Lower lobe of right lung (tissue), 2 donors: ENCODE measurements around the gene RHOG. TPM values are rescaled to one million over a fixed set of nuclear protein-coding genes. Genes with fewer than 3 reads are reported as not detected.

Experiments used
- ATAC-seq, 2 donors: fragments of 200-7000 bp; cut with Tn5 transposase; one replicate each; pipeline ENCODE4 v1.9.1; 2020 to 2022; ENCODE audit warnings: mild to moderate bottlenecking in 2 of 2, moderate library complexity in 2 of 2
- DNase-seq: peaks from one replicate; pipeline ENCODE4 v3.0.0-alpha.2; 2020
- H3K27ac ChIP-seq: fragments of 200-600 bp; one replicate; pipeline ENCODE4 v1.8.0; 2022
- H3K27me3 ChIP-seq: fragments of 200-600 bp; one replicate; pipeline ENCODE4 v1.8.0; 2022; ENCODE audit warnings: low read depth
- H3K36me3 ChIP-seq: fragments of 200-600 bp; one replicate; pipeline ENCODE4 v1.8.0; 2022; ENCODE audit warnings: mild to moderate bottlenecking
- H3K4me1 ChIP-seq: fragments of 200-600 bp; one replicate; pipeline ENCODE4 v1.8.0; 2022
- H3K4me3 ChIP-seq: fragments of 200-600 bp; one replicate; pipeline ENCODE4 v1.8.0; 2022; ENCODE audit warnings: mild to moderate bottlenecking
- H3K9me3 ChIP-seq: fragments of 200-600 bp; one replicate; pipeline ENCODE4 v1.8.0; 2022
- intact Hi-C: fragments of 100-400 bp; cut with DNase I; formaldehyde crosslinking; loops from one replicate; pipeline ENCODE4 v1.11.0; 2022
- total RNA-seq: library from RNA; stranded (reverse); fragmentation: NEBNext Ultra II Directional; extraction: Animal tissue kit (Norgen Biotek cat#: 25700); gene quantifications from one replicate; pipeline ENCODE4 v1.2.1, GENCODE V29; 2021
- TF ChIP-seq, protein P1 (sequence below): fragments of 200-600 bp; IDR thresholded peaks from one replicate; pipeline ENCODE4 v1.8.0; 2022; ENCODE audit warnings: antibody characterized with exemption, mild to moderate bottlenecking
- donor health status: DM: no; HTN: yes; CAD: no; lungs with severe emphysema.

RHOG gene
- total RNA-seq, 1 donor from 2014 or later: 86.5 TPM

DNA sequence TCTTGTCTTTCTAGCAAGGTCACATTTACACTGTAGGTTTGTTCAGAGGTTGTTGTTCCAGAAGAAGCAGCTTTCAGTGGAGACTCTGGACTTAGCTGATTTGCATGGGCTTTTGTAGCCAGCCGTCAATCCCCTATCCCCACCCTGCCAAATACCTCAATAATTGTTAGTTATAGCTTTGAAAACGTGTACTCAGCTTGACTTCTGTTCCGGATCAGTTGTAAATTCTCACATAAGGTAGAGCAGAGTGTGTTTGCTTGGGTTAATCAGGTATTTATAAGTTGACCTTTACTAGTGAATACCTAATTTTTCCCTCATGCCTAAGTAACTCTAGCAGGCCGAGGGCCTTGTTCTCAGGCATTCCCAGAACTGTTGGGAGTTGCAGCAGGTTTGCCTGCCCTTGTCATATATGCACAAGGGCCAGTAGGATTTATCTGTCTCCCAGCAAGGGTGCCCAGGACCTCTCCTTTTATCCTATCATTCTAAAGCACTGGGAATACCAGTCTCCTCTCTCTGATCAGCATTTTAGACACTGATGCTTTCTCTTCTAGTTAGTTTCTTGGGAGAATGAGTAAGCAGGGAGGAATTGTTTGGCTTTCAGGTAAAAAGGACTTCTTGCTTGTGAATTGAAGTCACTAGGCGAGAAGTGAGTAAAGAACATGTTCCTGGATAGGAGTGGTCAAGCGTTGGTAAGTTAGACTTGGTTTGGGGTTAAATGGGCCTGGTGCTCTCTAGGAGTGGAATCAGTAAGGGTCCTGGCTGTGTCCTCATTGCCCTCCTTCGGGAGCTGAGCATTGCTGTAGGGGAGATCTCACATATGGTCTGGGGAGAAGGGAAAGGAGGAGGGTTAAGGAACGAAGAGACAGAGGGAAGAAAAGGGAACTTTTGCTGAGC, 36.9 kb upstream of the RHOG start:
- ATAC-seq (peak in 1 of 2 donors; percentile 38), DNase-seq (no peak)
- intact Hi-C loops: no loop called here
- Histone ChIP-seq H3K4me1 (peaks cover 30% of the 10 kb centered on the region), H3K27ac (no peak overlapping the region), H3K36me3 (no peaks in the 10 kb centered on the region), H3K4me3 (no peak overlapping the region), H3K27me3 (no peaks in the 10 kb centered on the region), H3K9me3 (no peaks in the 10 kb centered on the region)
- TF ChIP-seq, protein P1, sequence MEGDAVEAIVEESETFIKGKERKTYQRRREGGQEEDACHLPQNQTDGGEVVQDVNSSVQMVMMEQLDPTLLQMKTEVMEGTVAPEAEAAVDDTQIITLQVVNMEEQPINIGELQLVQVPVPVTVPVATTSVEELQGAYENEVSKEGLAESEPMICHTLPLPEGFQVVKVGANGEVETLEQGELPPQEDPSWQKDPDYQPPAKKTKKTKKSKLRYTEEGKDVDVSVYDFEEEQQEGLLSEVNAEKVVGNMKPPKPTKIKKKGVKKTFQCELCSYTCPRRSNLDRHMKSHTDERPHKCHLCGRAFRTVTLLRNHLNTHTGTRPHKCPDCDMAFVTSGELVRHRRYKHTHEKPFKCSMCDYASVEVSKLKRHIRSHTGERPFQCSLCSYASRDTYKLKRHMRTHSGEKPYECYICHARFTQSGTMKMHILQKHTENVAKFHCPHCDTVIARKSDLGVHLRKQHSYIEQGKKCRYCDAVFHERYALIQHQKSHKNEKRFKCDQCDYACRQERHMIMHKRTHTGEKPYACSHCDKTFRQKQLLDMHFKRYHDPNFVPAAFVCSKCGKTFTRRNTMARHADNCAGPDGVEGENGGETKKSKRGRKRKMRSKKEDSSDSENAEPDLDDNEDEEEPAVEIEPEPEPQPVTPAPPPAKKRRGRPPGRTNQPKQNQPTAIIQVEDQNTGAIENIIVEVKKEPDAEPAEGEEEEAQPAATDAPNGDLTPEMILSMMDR: no peak

DNA sequence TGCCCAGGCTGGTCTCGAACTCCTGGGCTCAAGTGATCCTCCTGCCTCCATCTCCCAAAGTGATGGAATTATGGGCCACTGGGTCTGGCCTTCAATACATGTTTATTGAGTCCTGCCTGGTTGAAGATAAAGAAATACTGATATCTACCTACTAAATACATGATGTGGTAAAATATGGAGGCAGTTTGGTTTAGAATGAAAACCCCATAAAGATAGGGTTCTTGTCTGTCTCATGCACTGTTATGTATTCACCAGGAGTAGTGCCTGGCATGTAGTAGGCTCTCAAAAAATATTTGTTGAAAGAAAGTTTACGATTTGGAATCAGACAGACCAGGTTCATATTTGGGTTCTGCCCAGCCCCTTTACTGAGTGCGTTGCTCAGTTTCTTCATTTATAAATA, 35.9 kb upstream of the RHOG start:
- Histone ChIP-seq H3K4me3 (no peak overlapping the region), H3K36me3 (no peaks in the 10 kb centered on the region), H3K27ac (no peak overlapping the region), H3K9me3 (no peaks in the 10 kb centered on the region), H3K4me1 (peaks cover 35% of the 10 kb centered on the region), H3K27me3 (no peaks in the 10 kb centered on the region)
- TF ChIP-seq, protein P1: no peak
- intact Hi-C loops: no loop called here
- DNase-seq (no peak), ATAC-seq (no peak)

DNA sequence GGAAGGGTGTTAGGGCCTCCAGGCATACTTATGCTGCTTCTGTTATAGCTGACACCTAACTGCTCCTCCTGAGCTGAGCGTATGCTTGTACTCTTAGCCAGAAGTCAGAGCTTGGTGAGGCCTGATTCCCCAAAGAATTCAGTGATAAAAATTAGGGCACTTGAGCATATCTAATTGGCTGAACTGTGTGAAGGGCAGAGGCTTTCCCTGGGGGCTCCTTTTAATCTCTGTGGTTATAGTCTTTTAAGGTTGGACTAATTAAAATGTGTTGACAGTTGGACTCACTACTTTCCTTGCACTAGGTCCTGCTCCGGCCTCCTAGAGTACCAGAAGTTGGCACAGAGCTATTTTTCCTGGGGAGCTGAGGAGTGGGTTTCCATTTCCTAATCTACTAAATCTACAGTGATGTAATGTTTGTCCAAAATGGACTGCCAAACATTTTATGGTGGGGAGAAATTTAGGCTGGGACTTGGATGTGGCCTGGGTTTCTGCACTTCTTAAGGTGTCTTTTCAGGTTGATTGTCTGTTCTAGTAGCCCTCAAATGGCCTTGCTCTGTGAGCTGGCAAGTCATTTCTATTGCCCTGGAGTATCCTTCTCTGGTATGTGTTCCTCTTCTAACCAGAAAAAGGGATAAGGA, 33.1 kb upstream of the RHOG start:
- peaks cover 26% of the 10 kb centered on the region for H3K4me1 ChIP-seq
- no peaks in the 10 kb centered on the region for H3K9me3 ChIP-seq
- intact Hi-C loops: no loop called here
- no peak overlapping the region for H3K27ac ChIP-seq
- H3K27me3 ChIP-seq: no peaks in the 10 kb centered on the region
- no peak overlapping the region for H3K4me3 ChIP-seq
- H3K36me3 ChIP-seq: no peaks in the 10 kb centered on the region
- ATAC-seq: no peak
- TF ChIP-seq, protein P1: no peak
- no peak for DNase-seq

DNA sequence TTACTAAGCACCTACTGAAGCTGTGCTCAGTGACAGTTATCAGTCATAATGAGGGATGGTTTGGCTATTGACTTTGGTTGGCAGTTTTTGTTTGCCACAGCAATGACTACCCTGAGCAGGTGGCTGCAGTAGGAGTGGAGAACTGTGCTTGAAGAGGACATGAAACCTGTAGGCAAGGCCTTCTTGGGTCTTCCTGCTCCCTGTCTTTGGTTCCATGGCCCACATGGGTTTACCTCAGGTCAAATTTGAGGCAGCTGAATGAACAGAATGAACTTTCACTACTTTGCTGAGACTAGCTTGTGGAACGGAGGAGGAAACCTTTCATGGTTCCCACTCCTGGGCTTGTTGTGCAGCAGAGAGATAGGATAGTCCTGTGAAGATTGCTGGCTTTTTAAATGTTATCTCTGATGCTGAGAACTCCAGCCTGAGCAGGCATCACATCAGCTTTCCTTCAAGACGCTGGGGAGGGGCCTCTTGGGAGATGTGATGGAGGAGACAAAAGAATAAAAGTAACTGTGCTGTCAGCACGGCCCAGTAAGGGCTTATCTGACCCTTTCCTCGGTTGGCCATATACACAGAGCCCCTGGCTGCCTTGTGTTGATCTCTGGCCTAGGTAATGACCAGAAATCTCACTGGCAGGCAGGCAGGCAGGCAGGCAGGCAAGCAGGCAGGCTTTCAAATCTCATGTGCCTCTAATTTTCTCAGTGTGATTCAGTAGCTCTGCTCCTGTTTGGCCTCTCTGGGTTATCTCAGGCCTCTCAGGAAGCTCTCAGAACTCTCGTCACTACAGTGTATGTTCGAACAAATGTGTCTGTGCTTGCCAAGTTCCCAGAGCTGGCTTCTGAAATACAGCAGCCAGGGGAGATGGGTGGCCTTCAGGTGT, 26.7 kb upstream of the RHOG start:
- no peak for DNase-seq

DNA sequence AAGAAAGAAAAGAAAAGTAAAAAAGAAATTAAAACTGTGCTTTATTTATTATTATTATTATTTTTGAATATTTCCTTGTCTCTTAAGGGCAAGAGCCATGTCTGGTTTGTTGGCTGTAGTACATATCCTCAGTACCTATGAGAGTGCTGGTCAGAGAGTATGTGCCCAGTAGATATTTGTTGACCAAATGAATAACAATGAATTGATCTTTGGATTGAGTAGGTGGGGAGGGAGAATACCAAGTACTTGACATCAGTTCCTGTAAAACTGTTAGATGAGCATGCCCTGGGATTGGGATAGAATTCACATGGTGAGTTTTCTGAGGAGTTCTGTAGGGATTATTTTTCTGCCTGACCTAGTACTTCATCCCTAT, 26.1 kb upstream of the RHOG start:
- no peak for ATAC-seq
- intact Hi-C loops: no loop called here
- DNase-seq: no peak
- no peak overlapping the region for H3K4me3 ChIP-seq
- no peaks in the 10 kb centered on the region for H3K36me3 ChIP-seq
- peaks cover 58% of the 10 kb centered on the region for H3K4me1 ChIP-seq
- TF ChIP-seq, protein P1: no peak
- H3K9me3 ChIP-seq: no peaks in the 10 kb centered on the region
- H3K27me3 ChIP-seq: no peaks in the 10 kb centered on the region
- H3K27ac ChIP-seq: peak overlapping the region; percentile 69

More for the DNA sequence above, 26.7 kb upstream of the RHOG start:
- Histone ChIP-seq H3K27me3 (no peaks in the 10 kb centered on the region), H3K9me3 (no peaks in the 10 kb centered on the region), H3K4me1 (peaks cover 54% of the 10 kb centered on the region), H3K36me3 (no peaks in the 10 kb centered on the region), H3K27ac (peak overlapping the region; percentile 69), H3K4me3 (no peak overlapping the region)
- peak; percentile 55 to 72 for ATAC-seq
- intact Hi-C loops: no loop called here
- TF ChIP-seq, protein P1: no peak
